Measurements from ENCODE around the gene DENND1A.

The DENND1A gene

DNA sequence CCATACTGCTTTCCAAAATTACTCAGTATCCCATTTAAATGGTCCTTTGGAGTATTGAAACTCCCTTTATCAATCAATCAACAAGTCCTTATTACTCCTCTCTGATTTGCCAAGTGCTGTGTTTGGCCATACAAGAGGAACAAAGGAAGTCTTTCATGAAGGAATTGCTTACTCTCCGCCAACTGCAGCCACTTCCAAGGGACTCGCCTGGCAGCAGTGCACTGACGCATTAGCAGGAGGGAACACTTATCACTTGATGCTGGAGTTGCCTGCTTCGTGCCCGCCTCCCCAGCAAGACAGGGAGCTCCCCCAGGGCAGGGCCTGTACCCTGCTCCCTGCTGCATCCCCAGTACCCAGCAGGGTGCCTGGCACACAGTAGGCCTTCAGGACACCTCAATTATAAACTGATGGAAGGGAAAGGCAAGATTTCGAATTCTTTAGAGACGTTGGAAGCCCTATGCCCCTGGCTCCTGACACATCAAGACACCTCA lies 476.1 kb downstream of the DENND1A start:
- no peak for DNase-seq (ENCODE audit: low read depth)
- TF ChIP-seq, protein P1, sequence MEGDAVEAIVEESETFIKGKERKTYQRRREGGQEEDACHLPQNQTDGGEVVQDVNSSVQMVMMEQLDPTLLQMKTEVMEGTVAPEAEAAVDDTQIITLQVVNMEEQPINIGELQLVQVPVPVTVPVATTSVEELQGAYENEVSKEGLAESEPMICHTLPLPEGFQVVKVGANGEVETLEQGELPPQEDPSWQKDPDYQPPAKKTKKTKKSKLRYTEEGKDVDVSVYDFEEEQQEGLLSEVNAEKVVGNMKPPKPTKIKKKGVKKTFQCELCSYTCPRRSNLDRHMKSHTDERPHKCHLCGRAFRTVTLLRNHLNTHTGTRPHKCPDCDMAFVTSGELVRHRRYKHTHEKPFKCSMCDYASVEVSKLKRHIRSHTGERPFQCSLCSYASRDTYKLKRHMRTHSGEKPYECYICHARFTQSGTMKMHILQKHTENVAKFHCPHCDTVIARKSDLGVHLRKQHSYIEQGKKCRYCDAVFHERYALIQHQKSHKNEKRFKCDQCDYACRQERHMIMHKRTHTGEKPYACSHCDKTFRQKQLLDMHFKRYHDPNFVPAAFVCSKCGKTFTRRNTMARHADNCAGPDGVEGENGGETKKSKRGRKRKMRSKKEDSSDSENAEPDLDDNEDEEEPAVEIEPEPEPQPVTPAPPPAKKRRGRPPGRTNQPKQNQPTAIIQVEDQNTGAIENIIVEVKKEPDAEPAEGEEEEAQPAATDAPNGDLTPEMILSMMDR (conservative IDR thresholded peaks at IDR 0.05; ENCODE audit: low read depth, low read length): no peak
- no peak overlapping the region for H3K4me3 ChIP-seq (ENCODE audit: low read depth, low read length)

DNA sequence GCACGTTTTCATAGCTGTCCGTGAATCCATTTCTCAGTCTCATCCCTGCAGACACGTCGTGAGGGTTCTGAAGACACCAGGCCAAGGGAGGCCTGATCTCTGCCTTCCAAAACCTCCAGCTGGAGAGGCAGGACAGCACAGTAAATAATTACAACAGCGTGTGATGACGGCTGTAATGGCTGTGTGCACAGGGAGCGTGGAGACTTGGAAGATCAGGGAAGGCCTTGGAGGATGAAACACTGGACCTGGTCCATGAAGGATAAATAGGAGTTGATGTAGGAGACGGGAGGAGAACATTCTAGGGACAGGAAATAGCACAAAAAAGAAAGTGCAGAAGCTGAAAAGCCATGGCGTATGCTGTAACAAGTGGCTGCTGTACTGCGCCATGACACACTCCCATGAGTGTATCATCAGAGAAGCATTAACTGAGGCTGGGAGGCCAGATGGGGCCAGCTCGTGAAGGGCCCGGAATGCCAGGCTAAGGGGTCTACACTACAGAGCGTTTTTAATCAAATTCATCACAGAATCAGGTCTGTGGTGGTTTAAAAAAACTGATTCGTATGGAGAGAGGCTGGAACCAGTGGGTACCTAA lies 476.8 kb downstream of the DENND1A start:
- no peak for DNase-seq (ENCODE audit: low read depth)
- TF ChIP-seq, protein P1 (conservative IDR thresholded peaks at IDR 0.05; ENCODE audit: low read depth, low read length): no peak
- no peak overlapping the region for H3K4me3 ChIP-seq (ENCODE audit: low read depth, low read length)

DNA sequence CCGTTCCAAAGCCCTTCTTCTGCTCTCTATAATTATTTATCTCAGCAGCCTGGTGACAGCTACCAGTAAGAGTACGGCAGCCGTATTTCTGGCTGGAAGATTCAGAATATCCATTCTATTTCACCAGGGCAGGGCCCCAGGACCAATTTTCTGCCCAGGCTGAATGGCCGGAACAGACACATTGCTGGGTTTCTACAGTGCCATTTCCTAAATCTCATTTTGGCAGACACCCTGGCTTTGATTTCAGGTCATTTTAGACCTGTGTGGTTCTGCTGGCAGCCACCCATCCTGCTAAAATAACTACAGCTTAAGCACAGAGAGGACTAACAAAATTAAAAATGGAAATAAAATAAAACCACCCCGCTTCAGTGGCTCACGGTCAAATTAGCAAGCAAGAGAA lies 478.9 kb downstream of the DENND1A start:
- TF ChIP-seq, protein P1 (conservative IDR thresholded peaks at IDR 0.05; ENCODE audit: low read depth, low read length): no peak

DNA sequence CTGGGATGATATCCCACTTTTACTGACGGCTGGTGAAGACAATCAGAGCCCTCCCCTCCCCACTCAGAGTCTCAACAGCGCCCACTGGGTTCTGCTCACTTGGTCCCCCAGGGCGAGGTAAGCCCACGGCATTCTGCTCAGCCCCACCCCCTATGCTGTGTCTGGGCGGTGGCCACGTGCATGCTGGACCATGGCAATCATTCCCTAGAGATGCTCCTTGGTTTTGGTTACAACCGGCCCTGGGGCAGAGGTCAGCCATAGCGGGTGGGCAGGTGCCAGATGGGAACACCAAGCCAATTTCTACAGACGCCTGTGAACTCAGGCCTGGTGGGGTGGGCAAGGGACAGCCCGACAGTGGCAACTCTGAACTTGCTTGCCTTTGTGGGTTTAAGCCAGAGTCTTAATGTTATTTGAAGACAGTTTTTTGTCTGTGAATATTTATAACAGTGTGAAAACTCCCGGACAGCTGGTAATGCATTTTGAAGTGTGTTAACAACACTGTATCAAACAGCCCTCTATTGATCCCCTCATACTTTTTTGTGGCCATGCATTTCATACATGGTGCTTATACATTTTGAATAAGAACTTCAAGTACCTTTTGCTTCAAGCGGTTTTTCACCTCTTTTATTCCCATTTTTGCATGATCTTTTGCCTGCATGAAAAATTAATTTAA lies 479.7 kb downstream of the DENND1A start:
- TF ChIP-seq, protein P1 (conservative IDR thresholded peaks at IDR 0.05; ENCODE audit: low read depth, low read length): no peak
- DNase-seq (ENCODE audit: low read depth): no peak
- no peak overlapping the region for H3K4me3 ChIP-seq (ENCODE audit: low read depth, low read length)

More for the DNA sequence above, 478.9 kb downstream of the DENND1A start:
- no peak overlapping the region for H3K4me3 ChIP-seq (ENCODE audit: low read depth, low read length)
- no peak for DNase-seq (ENCODE audit: low read depth)

DNA sequence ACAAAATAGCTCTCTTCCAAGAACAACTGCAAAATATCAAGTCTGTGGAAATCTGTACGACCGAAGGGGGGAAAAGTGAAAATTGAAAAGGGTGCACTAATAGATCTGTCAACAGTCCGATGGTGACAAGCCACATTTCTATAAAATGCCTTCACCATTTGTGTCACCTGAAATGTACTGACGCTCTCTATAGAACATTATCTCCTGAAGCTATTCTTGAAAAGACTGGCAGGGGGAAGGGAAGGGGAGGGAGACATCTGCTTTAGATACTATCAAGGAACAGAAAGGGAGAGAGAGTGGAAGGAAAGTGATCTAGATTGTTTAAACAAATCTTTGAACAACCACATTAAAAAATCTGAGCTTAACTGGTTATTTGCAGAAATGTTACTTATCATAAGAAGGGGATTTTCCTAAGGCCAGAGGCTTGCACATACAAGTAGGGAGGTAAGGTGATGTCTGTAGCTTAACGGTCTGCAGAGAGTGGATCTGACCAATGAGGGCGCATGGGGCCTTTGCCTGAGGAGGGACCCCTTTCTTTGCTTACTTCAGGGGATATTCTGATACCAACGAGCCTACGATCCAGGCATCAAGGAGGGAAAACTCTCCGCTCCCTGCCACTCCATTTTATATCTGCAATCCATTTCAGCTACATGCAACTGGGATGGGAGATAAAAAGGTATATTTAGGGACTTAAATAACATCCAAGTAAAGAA lies 481.8 kb downstream of the DENND1A start:
- TF ChIP-seq, protein P1 (conservative IDR thresholded peaks at IDR 0.05; ENCODE audit: low read depth, low read length): no peak
- no peak for DNase-seq (ENCODE audit: low read depth)
- no peak overlapping the region for H3K4me3 ChIP-seq (ENCODE audit: low read depth, low read length)

DNA sequence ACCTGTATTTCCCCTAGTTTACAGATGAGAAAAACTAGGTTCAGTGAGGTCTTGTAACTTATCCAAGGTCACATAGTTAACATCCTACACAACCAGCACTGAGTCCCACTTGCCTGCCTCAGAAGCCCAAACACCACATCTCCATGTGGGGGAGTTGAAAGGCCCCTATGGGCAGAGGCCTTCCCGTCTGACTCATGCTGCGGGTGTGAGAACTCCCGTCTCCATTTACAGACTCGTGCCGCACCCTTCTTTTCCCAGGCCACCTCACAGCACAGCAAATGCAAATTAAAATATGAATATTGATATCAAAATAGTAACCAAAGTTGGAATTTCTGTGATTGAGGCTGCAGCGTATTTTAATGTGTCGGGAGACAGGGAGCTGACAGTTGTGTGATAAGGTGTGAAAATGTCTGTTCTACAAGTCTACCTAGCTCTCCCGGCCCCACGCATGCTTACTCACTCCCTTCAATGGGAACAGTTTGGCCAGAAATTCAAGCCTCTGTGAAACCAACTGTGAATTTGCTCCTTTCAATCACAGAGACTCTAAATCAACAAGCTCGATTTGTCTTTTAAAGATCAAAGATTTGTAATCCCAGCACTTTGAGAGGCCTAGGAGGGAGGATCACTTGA lies 483.8 kb downstream of the DENND1A start:
- no peak overlapping the region for H3K4me3 ChIP-seq (ENCODE audit: low read depth, low read length)
- no peak for DNase-seq (ENCODE audit: low read depth)
- TF ChIP-seq, protein P1 (conservative IDR thresholded peaks at IDR 0.05; ENCODE audit: low read depth, low read length): no peak
